Uterus (tissue), 4 donors: ENCODE measurements around the gene PLEKHG1. TPM values are rescaled to one million over a fixed set of nuclear protein-coding genes. Genes with fewer than 3 reads are reported as not detected.

ENCODE experiments used
- DNase-seq, 2 donors: peaks; one replicate each; pipeline ENCODE4 v3.0.0-alpha.2; 2019 to 2020
- H3K27ac ChIP-seq, 2 donors: fragments of 200-600 bp; sonication (generic); 1 replicate in 1 of 2; 2 replicates in 1 of 2; pipeline ENCODE4 v1.5.1; 2016 to 2018
- H3K27me3 ChIP-seq, 2 donors: fragments of 200-600 bp; sonication (generic); one replicate each; pipeline ENCODE4 v1.5.1; 2018 to 2019; ENCODE audit warnings: control low read depth in 1 of 2
- H3K36me3 ChIP-seq, 2 donors: fragments of 200-600 bp; sonication (generic); one replicate each; pipeline ENCODE4 v1.5.1; 2019; ENCODE audit warnings: control low read depth in 1 of 2
- H3K4me1 ChIP-seq, 2 donors: fragments of 200-600 bp; sonication (generic); one replicate each; pipeline ENCODE4 v1.5.1; 2018 to 2019; ENCODE audit warnings: control low read depth in 1 of 2
- H3K4me3 ChIP-seq, 2 donors: fragments of 200-600 bp; sonication (generic); 1 replicate in 1 of 2; 2 replicates in 1 of 2; pipeline ENCODE4 v1.5.1; 2018 to 2019; ENCODE audit warnings: mild to moderate bottlenecking in 1 of 2
- H3K9me3 ChIP-seq, 2 donors: fragments of 200-600 bp; sonication (generic); one replicate each; pipeline ENCODE4 v1.5.1; 2019; ENCODE audit warnings: control low read depth in 1 of 2
- POLR2A ChIP-seq, 2 donors: fragments of 450-650 bp; IDR thresholded peaks; one replicate each; pipeline ENCODE4 v1.6.1; 2016; ENCODE audit warnings: antibody characterized with exemption in 2 of 2, mild to moderate bottlenecking in 1 of 2, moderate library complexity in 1 of 2
- intact Hi-C: fragments of 100-400 bp; cut with DNase I; formaldehyde crosslinking; loops from one replicate; pipeline ENCODE4 v1.15.1; 2023; ENCODE audit warnings: low total_unique reads
- total RNA-seq, 4 donors: library from RNA; depleted of rRNA in 3 of 4; stranded (reverse); fragments of >200 nt in 3 of 4; gene quantifications; one replicate each; pipeline versions ENCODE4 v1.1.0 to v1.2.4, GENCODE V29; 2014 to 2023
- TF ChIP-seq, protein P1 (sequence below), 4 experiments: fragments of 200-600 bp in 2 of 4; fragments of 450-650 bp in 2 of 4; sonication (generic) in 2 of 4; IDR thresholded peaks; one replicate each; pipeline ENCODE4 v1.5.1; 2016 to 2019; ENCODE audit warnings: antibody characterized with exemption in 4 of 4, mild to moderate bottlenecking in 2 of 4, moderate library complexity in 1 of 4
- donor health status: DM: yes; HTN: yes; CAD: no.

The PLEKHG1 gene
- 10 to 100 TPM in 3 of 4 donors, 1 to 10 TPM in 1; 7.2 to 50.3 (median 33.0) TPM for total RNA-seq

DNA sequence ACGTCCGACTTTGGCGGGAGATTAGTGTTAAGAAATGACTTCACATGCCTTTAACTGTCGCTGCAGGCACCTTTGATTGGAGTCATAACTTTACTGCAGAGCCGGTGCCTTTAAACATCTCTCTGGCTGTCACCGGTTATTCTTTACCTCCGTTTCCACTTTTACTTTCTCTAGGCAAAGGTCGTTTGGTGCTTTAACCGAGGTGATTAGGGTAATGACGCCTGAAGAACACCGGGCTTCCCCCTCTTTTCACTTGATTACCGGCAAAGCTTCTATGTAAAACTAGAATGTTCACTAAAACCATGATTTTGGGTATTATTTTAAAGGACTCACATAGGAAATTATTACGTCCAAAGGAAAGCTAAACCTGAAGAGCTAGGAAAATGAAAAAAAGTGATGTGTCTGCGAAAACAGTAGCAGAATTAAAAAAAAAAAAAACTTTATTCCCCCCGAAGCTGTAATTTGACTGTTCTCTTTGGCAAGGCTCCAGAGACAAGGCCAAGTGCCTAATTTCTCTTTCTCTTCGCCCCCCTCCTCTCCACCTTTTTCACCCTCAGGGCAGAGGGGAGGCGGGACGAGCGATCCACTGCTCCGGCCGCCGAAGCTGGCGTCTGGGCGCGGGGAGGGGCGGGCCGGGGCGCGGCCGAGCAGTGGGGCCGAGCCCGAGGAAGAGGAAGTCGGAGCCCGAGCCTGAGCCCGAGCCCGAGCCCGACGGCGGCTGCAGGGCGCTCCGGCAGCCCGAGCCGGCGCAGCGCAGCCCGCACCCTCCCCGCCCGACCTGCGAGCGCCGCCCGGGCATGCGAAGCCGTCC is at the start of gene PLEKHG1:
Gene PLEKHG1 (plus strand): TSS at position 687 of the 811 bp plus-strand sequence. CDS start 133,797 bp downstream, outside the sequence.
- intact Hi-C loops = no loop called here
- DNase-seq = peak; percentile 61 to 69
- Histone ChIP-seq H3K4me1 (no peaks in the 10 kb centered on the region), H3K27ac (peak within 1 kb of the TSS; percentile 83 to 90), H3K9me3 (no peaks in the 10 kb centered on the region), H3K27me3 (no peaks in the 10 kb centered on the region), H3K4me3 (peak within 1 kb of the TSS; percentile 48 to 81), H3K36me3 (no peaks in the 10 kb centered on the region)
- peak in 1 of 2 donors; percentile 69 for TF ChIP-seq POLR2A (IDR thresholded peaks at IDR 0.05)
- TF ChIP-seq, protein P1, sequence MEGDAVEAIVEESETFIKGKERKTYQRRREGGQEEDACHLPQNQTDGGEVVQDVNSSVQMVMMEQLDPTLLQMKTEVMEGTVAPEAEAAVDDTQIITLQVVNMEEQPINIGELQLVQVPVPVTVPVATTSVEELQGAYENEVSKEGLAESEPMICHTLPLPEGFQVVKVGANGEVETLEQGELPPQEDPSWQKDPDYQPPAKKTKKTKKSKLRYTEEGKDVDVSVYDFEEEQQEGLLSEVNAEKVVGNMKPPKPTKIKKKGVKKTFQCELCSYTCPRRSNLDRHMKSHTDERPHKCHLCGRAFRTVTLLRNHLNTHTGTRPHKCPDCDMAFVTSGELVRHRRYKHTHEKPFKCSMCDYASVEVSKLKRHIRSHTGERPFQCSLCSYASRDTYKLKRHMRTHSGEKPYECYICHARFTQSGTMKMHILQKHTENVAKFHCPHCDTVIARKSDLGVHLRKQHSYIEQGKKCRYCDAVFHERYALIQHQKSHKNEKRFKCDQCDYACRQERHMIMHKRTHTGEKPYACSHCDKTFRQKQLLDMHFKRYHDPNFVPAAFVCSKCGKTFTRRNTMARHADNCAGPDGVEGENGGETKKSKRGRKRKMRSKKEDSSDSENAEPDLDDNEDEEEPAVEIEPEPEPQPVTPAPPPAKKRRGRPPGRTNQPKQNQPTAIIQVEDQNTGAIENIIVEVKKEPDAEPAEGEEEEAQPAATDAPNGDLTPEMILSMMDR (IDR thresholded peaks at IDR 0.05) = peak in 1 of 4 experiments; percentile 5

DNA sequence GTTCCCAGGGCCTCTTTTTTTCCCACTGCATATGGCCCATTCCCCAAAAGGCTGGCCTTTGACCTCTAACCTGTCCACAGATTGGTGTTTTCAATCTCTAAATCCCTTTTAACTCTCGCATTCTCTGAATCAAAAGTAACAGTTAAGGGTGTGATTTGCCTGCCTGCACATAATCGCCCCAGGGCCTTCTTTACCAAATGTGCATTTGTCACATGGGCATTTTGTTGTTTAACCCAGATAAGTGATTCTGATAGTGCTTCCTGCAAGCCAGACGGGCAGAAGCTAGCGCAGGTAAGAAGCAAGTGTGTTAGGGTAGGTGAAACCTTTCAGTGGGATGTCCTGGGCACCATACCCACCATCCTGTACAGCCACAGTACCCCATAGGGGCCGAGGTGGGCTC is 49.4 kb upstream of the PLEKHG1 start:
- intact Hi-C loops = no loop called here
- H3K27ac ChIP-seq = no peak overlapping the region
- no peaks in the 10 kb centered on the region for H3K27me3 ChIP-seq
- no peaks in the 10 kb centered on the region for H3K9me3 ChIP-seq
- H3K36me3 ChIP-seq = no peaks in the 10 kb centered on the region
- H3K4me1 ChIP-seq = no peaks in the 10 kb centered on the region
- TF ChIP-seq POLR2A (IDR thresholded peaks at IDR 0.05) = no peak
- TF ChIP-seq, protein P1 (IDR thresholded peaks at IDR 0.05) = no peak
- DNase-seq = no peak
- H3K4me3 ChIP-seq = no peak overlapping the region

DNA sequence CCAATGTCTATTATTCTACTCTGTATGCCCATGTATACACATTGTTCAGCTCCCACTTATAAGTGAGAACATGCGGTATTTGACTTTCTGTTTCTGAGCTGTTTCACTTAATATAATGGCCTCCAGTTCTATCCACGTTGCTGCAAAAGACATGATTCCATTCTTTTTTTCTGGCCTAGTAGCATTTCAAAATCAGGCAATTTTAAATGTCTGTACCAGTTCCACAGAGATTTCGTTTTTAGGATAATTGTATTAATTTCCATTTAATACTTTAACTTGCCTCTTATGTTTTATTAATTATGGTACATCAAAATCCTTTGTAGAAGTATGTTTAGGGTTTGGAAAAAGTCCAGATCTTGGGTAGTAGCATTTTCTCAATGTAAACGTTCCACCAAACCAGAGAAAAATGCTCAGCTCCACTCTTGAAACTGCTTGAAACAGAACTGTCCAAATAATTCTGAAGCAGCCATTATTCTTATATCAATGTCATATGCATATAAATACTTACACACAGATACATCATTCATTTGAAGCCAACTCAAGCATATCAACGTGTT is 42.6 kb upstream of the PLEKHG1 start:
- no peak for TF ChIP-seq POLR2A (IDR thresholded peaks at IDR 0.05)
- TF ChIP-seq, protein P1 (IDR thresholded peaks at IDR 0.05) = no peak
- Histone ChIP-seq H3K27me3 (no peaks in the 10 kb centered on the region), H3K4me1 (no peaks in the 10 kb centered on the region), H3K9me3 (no peaks in the 10 kb centered on the region), H3K27ac (no peak overlapping the region), H3K4me3 (no peak overlapping the region), H3K36me3 (no peaks in the 10 kb centered on the region)
- intact Hi-C loops = no loop called here
- DNase-seq = no peak

DNA sequence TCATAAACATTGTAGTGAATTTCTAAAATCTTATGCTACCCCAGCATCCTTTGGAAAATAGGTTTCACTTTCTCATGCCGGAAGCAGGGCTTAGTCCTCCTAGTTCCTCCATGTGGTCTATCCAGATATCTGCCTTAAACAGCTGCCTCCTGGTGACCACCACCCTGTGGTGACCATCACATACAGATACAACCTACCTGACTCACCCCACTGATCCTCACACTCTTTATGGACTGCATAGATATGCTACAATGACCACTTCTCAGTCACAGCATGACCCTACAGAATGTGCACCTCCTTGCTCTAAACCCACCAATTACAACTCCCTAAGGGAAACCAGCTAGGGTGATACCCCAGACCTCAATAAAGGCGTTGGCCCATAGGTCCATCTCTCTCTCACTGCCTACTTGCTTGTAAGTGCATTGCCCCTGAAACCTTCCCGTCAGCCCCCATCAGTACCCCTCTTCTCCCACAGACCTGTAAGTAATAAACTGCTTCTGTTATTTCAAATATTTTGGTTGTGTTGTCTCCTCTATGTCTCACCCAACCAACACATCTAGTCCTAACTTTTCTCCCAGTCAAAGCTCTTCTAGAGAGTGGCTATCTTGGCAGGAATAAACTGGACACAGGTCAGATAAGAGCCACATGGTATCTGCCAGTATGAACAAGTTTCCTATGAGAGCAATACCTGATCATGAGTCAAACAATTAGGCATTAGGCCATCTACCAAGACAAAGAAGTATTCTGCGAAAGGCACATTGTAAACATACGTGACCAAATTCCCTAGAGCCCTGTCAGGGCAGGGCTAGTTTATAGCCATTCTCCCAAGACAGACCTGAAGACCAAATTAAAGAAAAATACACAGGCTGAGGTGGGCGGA is 39.4 kb upstream of the PLEKHG1 start:
- intact Hi-C loops = no loop called here
- no peak for DNase-seq

More for the DNA sequence above, 39.4 kb upstream of the PLEKHG1 start:
- H3K9me3 ChIP-seq = no peaks in the 10 kb centered on the region
- no peak overlapping the region for H3K27ac ChIP-seq
- no peak overlapping the region for H3K4me3 ChIP-seq
- TF ChIP-seq POLR2A (IDR thresholded peaks at IDR 0.05) = no peak
- TF ChIP-seq, protein P1 (IDR thresholded peaks at IDR 0.05) = no peak
- no peaks in the 10 kb centered on the region for H3K36me3 ChIP-seq
- no peaks in the 10 kb centered on the region for H3K4me1 ChIP-seq
- H3K27me3 ChIP-seq = no peaks in the 10 kb centered on the region
